K562 (cell line): ENCODE measurements around the gene TSPAN15. TPM values are rescaled to one million over a fixed set of nuclear protein-coding genes. Genes with fewer than 3 reads are reported as not detected.

ENCODE experiments used
- CBFA2T2 ChIP-seq: fragments of 450-650 bp; conservative IDR thresholded peaks from 2 replicates; pipeline ENCODE4 v1.6.1; 2017; ENCODE audit warnings: mild to moderate bottlenecking
- CBX5 ChIP-seq: IDR thresholded peaks from 2 replicates; pipeline ENCODE4 v1.6.1; 2014; ENCODE audit warnings: low read depth, borderline replicate concordance
- CREM ChIP-seq: IDR thresholded peaks from 2 replicates; pipeline ENCODE4 v1.6.1; 2014; ENCODE audit warnings: antibody characterized with exemption, low read depth
- ERF ChIP-seq: fragments of 450-650 bp; formaldehyde crosslinking; IDR thresholded peaks from 2 replicates; pipeline ENCODE4 v1.4.0; 2020; ENCODE audit warnings: mild to moderate bottlenecking, mixed read lengths
- EWSR1 ChIP-seq: fragments of 450-650 bp; IDR thresholded peaks from 2 replicates; pipeline ENCODE4 v1.6.1; 2018; ENCODE audit warnings: borderline replicate concordance, mild to moderate bottlenecking, low read depth, moderate library complexity; ENCODE audit not compliant: partially characterized antibody
- FOXJ2 ChIP-seq: fragments of 200-800 bp; sonication (Bioruptor generic); IDR thresholded peaks from 2 replicates; pipeline ENCODE4 v1.6.1; 2016; ENCODE audit warnings: missing genetic modification characterization, missing compliant biosample characterization
- FOXK2 ChIP-seq, 2 experiments: fragments of 450-650 bp; IDR thresholded peaks in 1 of 2; conservative IDR thresholded peaks in 1 of 2; 2 replicates each; pipeline ENCODE4 v1.6.1; 2016; ENCODE audit warnings: low read depth in 2 of 2, mild to moderate bottlenecking in 1 of 2
- GABPB2 ChIP-seq: fragments of 250-450 bp; sonication (Bioruptor Pico); conservative IDR thresholded peaks from 2 replicates; pipeline ENCODE4 v1.5.1; 2021; ENCODE audit warnings: mild to moderate bottlenecking
- HINFP ChIP-seq: fragments of 450-650 bp; conservative IDR thresholded peaks from 2 replicates; pipeline ENCODE4 v1.6.1; 2016; ENCODE audit warnings: missing genetic modification characterization, low read depth, mild to moderate bottlenecking, control low read depth, missing compliant biosample characterization
- ID3 ChIP-seq, 2 experiments: fragments of 250-450 bp in 1 of 2; fragments of 450-650 bp in 1 of 2; sonication (Bioruptor Pico) in 1 of 2; IDR thresholded peaks; 2 replicates each; pipeline versions ENCODE4 v1.6.1 to v1.8.0; 2016 to 2021; ENCODE audit warnings: mild to moderate bottlenecking in 2 of 2, moderate library complexity in 2 of 2, missing compliant biosample characterization in 1 of 2, missing genetic modification characterization in 1 of 2
- MYNN ChIP-seq, 2 experiments: sonication (generic); formaldehyde crosslinking in 1 of 2; IDR thresholded peaks; 2 replicates each; pipeline versions ENCODE4 v1.5.0 to v1.6.1; 2016 to 2020; ENCODE audit warnings: antibody characterized with exemption in 1 of 2, missing genetic modification reagents in 1 of 2
- NEUROD1 ChIP-seq: fragments of 150-350 bp; IDR thresholded peaks from 2 replicates; pipeline ENCODE4 v1.6.1; 2014; ENCODE audit warnings: borderline replicate concordance, low read length, low read depth; ENCODE audit not compliant: partially characterized antibody
- NFE2L1 ChIP-seq: fragments of 450-650 bp; IDR thresholded peaks from 2 replicates; pipeline ENCODE4 v1.6.1; 2016; ENCODE audit warnings: missing genetic modification characterization, low read depth, mild to moderate bottlenecking, missing compliant biosample characterization, moderate library complexity, borderline replicate concordance
- NONO ChIP-seq, 2 experiments: fragments of 200-400 bp in 1 of 2; fragments of 450-650 bp in 1 of 2; formaldehyde crosslinking in 1 of 2; IDR thresholded peaks; 2 replicates each; pipeline ENCODE4 v1.6.1; 2017; ENCODE audit warnings: low read depth in 2 of 2, mild to moderate bottlenecking in 2 of 2, moderate library complexity in 2 of 2, low read length in 1 of 2
- PBX2 ChIP-seq, 2 experiments: IDR thresholded peaks in 1 of 2; conservative IDR thresholded peaks in 1 of 2; 2 replicates each; pipeline ENCODE4 v1.6.1; 2016; ENCODE audit warnings: low read depth in 2 of 2, mild to moderate bottlenecking in 1 of 2, missing compliant biosample characterization in 1 of 2, missing genetic modification characterization in 1 of 2, moderate library complexity in 1 of 2
- RBM25 ChIP-seq: fragments of 200-400 bp; formaldehyde crosslinking; IDR thresholded peaks from 2 replicates; pipeline ENCODE4 v1.6.1; 2018; ENCODE audit warnings: low read length, low read depth, moderate library complexity; ENCODE audit not compliant: severe bottlenecking
- SMARCA5 ChIP-seq: fragments of 450-650 bp; IDR thresholded peaks from 2 replicates; pipeline ENCODE4 v1.6.1; 2016
- SP1 ChIP-seq: sonication (generic); formaldehyde crosslinking; IDR thresholded peaks from 2 replicates; pipeline ENCODE4 v1.8.1; 2022; ENCODE audit warnings: mild to moderate bottlenecking, missing genetic modification reagents
- SUPT5H ChIP-seq: fragments of 450-650 bp; IDR thresholded peaks from 2 replicates; pipeline ENCODE4 v1.6.1; 2016
- ZNF551 ChIP-seq: fragments of 250-450 bp; sonication (Bioruptor Pico); IDR thresholded peaks from 2 replicates; pipeline ENCODE4 v1.5.0; 2021; ENCODE audit warnings: mild to moderate bottlenecking, moderate library complexity
- ZNF584 ChIP-seq: fragments of 200-800 bp; sonication (Bioruptor generic); IDR thresholded peaks from 2 replicates; pipeline ENCODE4 v1.6.1; 2016; ENCODE audit warnings: low read depth, mild to moderate bottlenecking, missing genetic modification characterization, missing compliant biosample characterization
- ZNF707 ChIP-seq: fragments of 250-450 bp; sonication (Bioruptor Pico); conservative IDR thresholded peaks from 2 replicates; pipeline ENCODE4 v1.8.0; 2022; ENCODE audit warnings: inconsistent platforms, mild to moderate bottlenecking, moderate library complexity
- polyA plus RNA-seq, 8 experiments: library from polyadenylated mRNA; depleted of rRNA in 4 of 8; stranded (reverse) in 5 of 8; unstranded in 3 of 8; fragments of >200 nt; fragmentation: Nextera tagmentation in 2 of 8; fragmentation: Illumina TruSeq in 1 of 8; extraction: Ambion mirVana in 2 of 8; extraction: Trizol in 1 of 8; gene quantifications; 2 replicates each; pipeline versions ENCODE4 v1.2.1 to v1.2.3, GENCODE V29; 2011 to 2014; ENCODE audit warnings: inconsistent platforms in 1 of 8, missing spikeins in 1 of 8
- total RNA-seq, 7 experiments: library from RNA; depleted of rRNA in 6 of 7; stranded (reverse); fragments of >200 nt in 6 of 7; fragmentation: Illumina TruSeq in 2 of 7; extraction: Trizol in 2 of 7; gene quantifications; 2 replicates each; pipeline versions ENCODE4 v1.2.1 to v1.2.3, GENCODE V29; 2011 to 2021; ENCODE audit warnings: low replicate concordance in 1 of 7

Gene TSPAN15
- total and polyA plus RNA-seq, 9 of the 15 experiments (the other 6 are each of a cell fraction or from before 2014, with no cell fraction given) = 0.33 to 1.0 (median 0.45) TPM; not detected in 2

- TF ChIP-seq MYNN (IDR thresholded peaks at IDR 0.05) (no peak), MYNN (CRISPR knock-in tag; IDR thresholded peaks at IDR 0.05) (no peak), RBM25 (peak; percentile 99), PBX2 (CRISPR knock-in tag; IDR thresholded peaks at IDR 0.05; ENCODE audit: low read depth) (peak; percentile 80), PBX2 (tag; conservative IDR thresholded peaks at IDR 0.05; ENCODE audit: low read depth) (peak; percentile 64; the same call in 1 of the 2 replicates), ZNF584 (CRISPR knock-in tag) (no peak), NFE2L1 (tag) (no peak), ZNF707 (CRISPR knock-in tag) (no peak), NEUROD1 (peak; percentile 75), SP1 (no peak), GABPB2 (CRISPR knock-in tag) (no peak), HINFP (tag) (no peak), SUPT5H (no peak), CREM (0 out of 2 replicates have a peak, but pooled peaks have one; percentile 15), ZNF551 (CRISPR knock-in tag) (no peak), EWSR1 (no peak), CBFA2T2 (no peak), FOXJ2 (tag) (no peak), FOXK2 (conservative IDR thresholded peaks at IDR 0.05 in 1 of 2, IDR thresholded peaks at IDR 0.05 in 1 of 2; ENCODE audit: low read depth in 2 of 2) (no peak), SMARCA5 (no peak), ERF (CRISPR knock-in tag) (no peak), ID3 (CRISPR knock-in tag; IDR thresholded peaks at IDR 0.05) (no peak), ID3 (tag; IDR thresholded peaks at IDR 0.05) (no peak), NONO (IDR thresholded peaks at IDR 0.05; ENCODE audit: low read depth in 2 of 2, low read length in 1 of 2) (no peak), CBX5 (no peak)
Observed at GRCh38 chr10:69451209-69451783, at the start of gene TSPAN15 (continued).
